SK-N-MC (cell line): ENCODE measurements around the gene NYAP2.

Experiments
- EZH2 ChIP-seq: fragments of 200-600 bp; sonication (generic); IDR thresholded peaks from one replicate; pipeline ENCODE4 v1.6.1; 2017; ENCODE audit warnings: antibody characterized with exemption
- FOXP2 ChIP-seq: optimal IDR thresholded peaks from 2 replicates; pipeline ENCODE3; 2011; ENCODE audit warnings: mild to moderate bottlenecking, moderate library complexity; ENCODE audit not compliant: insufficient read depth; ENCODE audit errors: extremely low read length, control extremely low read depth
- POLR2AphosphoS5 ChIP-seq: IDR thresholded peaks from 2 replicates; pipeline ENCODE4 v1.6.1; 2012; ENCODE audit warnings: mild to moderate bottlenecking, low read depth, low read length, borderline replicate concordance

DNA sequence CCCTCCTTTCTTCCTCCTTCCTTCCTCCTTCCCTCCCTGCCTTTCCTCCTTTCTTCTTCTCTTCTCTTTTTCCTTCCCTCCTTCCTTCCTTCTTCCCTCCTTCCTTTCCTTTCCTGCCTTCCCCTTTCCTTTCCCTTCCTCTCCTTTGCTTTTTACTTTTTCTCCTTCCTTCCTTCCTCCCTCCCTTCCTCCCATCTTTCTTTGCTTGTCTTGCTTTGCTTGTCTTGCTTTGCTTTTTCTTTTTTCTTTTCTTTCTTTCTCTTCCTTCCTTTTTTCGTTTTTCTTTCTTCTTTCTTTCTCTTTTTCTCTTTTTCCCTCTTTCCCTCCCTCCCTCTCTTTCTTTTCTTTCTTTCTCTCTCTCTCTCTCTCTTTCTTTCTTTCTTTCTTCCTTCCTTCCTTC lies 113.0 kb downstream of the NYAP2 start:
- TF ChIP-seq EZH2 (no peak), POLR2AphosphoS5 (no peak), FOXP2 (no peak)
